ENCODE data around the gene KCNH3. TPM values are rescaled to one million over a fixed set of nuclear protein-coding genes. Genes with fewer than 3 reads are reported as not detected.
A peak's percentile ranks its signal among the peaks of the same experiment; 100 is the strongest.
"Not testable (repeated sequence)": the region's sequence is repeated elsewhere in the genome, so short reads cannot be mapped to it uniquely, and the experiment has no call there.

The KCNH3 gene
- total and polyA plus RNA-seq, 8 donors, result 0.25 to 0.61 (median 0.49) TPM; not detected in 4

DNA sequence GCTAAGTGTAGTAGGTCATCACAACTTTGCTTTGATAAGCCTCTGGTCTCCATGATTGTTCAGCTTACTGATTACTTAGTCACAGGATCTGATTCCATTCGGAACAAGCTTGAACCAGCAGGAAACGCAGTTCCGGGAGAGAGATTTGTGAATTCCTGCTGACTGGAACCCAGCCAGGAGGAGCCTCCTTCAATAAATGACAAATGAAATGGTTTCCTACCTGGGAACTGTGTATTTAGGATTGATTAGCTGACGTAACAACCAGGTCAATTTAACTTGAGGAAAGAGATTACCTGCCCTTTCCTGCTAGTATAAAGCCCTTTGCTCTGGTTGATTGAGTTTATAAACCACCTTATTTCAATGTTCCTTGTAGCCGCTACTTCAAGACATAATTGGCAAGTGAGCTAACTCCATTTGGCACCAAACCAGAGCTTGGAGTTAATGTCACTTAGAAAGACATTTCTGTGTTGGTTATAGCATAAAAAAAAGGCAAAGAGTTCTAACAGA lies 35.1 kb upstream of the KCNH3 start:
- no peaks in the 10 kb centered on the region for H3K4me1 ChIP-seq
- intact Hi-C loops (cut with DNase I; ENCODE audit: low total_unique reads), result no loop called here
- H3K36me3 ChIP-seq, result peaks cover 6 to 43% (median 31%) of the 10 kb centered on the region in 4 donors
- peak; percentile 70 to 89 for DNase-seq
- TF ChIP-seq POLR2A (IDR thresholded peaks at IDR 0.05) (no peak), POLR2AphosphoS5 (IDR thresholded peaks at IDR 0.05) (peak in 2 of 3 donors; percentile 26 to 77)
- H3K4me3 ChIP-seq, result no peak overlapping the region
- H3K9me3 ChIP-seq, result no peaks in the 10 kb centered on the region
- peak overlapping the region; percentile 42 to 72 (median 61) for H3K27ac ChIP-seq
- 23 to 42% (median 28%) methylated on average over 5 of the region's 5 CpGs for WGBS, 5 donors
- H3K27me3 ChIP-seq, result no peaks in the 10 kb centered on the region

DNA sequence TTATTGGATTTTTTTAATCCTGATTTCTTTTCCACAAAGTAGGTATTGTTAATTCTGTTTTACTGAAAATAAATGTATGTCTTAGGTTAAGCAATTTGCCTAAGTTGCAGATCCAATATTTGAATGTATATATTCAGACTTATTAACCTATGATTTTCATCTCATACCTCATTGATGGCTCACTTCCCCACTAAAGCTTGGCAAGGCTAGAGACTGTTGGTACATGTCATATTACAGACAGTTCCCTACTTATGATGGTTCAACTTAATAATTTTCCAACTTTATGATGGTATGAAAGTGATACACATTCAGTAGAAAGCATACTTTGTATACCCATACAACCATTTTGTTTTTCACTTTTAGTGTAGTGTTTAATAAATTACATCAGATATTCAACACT lies 33.2 kb upstream of the KCNH3 start:
- TF ChIP-seq POLR2A (IDR thresholded peaks at IDR 0.05), result no peak
- TF ChIP-seq EP300 (IDR thresholded peaks at IDR 0.05), result no peak
- TF ChIP-seq POLR2AphosphoS5 (IDR thresholded peaks at IDR 0.05), result no peak
- TF ChIP-seq, protein P1, sequence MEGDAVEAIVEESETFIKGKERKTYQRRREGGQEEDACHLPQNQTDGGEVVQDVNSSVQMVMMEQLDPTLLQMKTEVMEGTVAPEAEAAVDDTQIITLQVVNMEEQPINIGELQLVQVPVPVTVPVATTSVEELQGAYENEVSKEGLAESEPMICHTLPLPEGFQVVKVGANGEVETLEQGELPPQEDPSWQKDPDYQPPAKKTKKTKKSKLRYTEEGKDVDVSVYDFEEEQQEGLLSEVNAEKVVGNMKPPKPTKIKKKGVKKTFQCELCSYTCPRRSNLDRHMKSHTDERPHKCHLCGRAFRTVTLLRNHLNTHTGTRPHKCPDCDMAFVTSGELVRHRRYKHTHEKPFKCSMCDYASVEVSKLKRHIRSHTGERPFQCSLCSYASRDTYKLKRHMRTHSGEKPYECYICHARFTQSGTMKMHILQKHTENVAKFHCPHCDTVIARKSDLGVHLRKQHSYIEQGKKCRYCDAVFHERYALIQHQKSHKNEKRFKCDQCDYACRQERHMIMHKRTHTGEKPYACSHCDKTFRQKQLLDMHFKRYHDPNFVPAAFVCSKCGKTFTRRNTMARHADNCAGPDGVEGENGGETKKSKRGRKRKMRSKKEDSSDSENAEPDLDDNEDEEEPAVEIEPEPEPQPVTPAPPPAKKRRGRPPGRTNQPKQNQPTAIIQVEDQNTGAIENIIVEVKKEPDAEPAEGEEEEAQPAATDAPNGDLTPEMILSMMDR (IDR thresholded peaks at IDR 0.05), result no peak
- Histone ChIP-seq H3K36me3 (peaks cover 0 to 33% (median 15%) of the 10 kb centered on the region in 4 donors), H3K4me3 (no peak overlapping the region), H3K27me3 (no peaks in the 10 kb centered on the region), H3K27ac (no peak overlapping the region), H3K4me1 (peaks cover 0 to under 1% (median 0%) of the 10 kb centered on the region in 4 donors), H3K9me3 (no peaks in the 10 kb centered on the region)
- no peak for DNase-seq
- intact Hi-C loops (cut with DNase I; ENCODE audit: low total_unique reads), result no loop called here

DNA sequence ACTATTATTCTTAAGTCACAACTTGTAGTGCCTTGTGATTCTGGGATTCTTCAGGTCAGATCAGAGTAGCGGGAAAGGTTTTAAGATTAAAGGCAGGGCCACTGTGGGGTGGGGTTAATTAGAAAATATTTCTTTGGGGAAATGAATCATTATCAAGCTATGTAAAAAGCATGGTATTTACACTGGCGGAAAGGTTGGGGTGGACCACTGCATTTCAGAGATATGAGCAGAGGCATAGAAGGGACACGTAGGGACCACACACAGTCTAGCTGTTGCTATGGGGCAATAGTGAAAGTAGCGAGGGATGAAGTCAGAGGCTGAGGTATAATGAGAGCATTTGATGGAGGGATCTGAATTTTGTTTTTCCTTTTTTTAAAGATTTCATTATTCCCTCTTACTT lies 31.7 kb upstream of the KCNH3 start:
- Histone ChIP-seq H3K4me1 (peaks cover 0 to 3% (median 0%) of the 10 kb centered on the region in 4 donors), H3K36me3 (peaks cover 0 to 18% (median 4%) of the 10 kb centered on the region in 4 donors), H3K9me3 (no peaks in the 10 kb centered on the region), H3K27ac (no peak overlapping the region), H3K4me3 (no peak overlapping the region), H3K27me3 (no peaks in the 10 kb centered on the region)
- TF ChIP-seq POLR2AphosphoS5 (IDR thresholded peaks at IDR 0.05), result peak in 1 of 3 donors; percentile 18
- no peak for TF ChIP-seq POLR2A (IDR thresholded peaks at IDR 0.05)
- intact Hi-C loops (cut with DNase I; ENCODE audit: low total_unique reads), result no loop called here
- 50 to 67% (median 56%) methylated on average over 4 of the region's 4 CpGs for WGBS, 5 donors
- peak in 1 of 2 donors; percentile 79 for DNase-seq

DNA sequence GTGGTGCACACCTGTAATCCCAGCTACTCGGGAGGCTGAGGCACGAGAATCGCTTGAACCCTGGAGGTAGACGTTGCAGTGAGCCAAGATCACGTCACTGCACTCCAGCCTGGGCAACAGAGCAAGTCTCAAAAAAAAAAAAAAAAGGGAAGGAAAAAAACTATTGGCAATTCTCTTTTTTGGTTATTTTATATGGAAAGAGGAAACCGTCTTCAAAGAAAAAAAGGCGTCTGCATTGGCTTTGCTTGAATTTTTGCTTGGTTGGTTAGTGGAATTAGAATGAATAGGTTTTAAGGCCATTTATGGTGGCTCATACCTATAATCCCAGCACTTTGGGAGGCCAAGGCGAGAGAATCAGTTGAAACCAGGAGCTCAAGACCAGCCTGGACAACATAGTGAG lies 29.1 kb upstream of the KCNH3 start:
- 93 to 95% (median 93%) methylated on average over 8 of the region's 8 CpGs for WGBS, 5 donors
- not testable (repeated sequence) for H3K4me1 ChIP-seq

DNA sequence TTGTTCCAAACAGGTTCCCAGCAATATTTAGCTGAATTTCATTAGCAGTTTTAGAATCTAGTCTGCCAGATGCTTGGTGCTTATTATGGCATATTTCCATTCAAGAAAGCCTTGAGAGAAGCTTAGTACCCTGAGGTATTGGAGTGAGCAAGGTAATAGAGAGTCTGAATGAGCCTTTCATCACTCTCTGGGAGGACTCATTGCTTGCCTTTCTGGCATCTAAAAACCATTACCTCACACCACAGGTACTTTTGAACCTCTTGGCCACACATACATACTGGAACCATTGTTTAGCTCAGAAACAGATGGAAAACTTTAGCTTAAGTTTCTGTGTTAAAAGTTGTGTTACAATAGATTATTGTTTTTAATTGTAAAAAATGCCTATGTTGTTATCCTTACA lies 27.4 kb upstream of the KCNH3 start:
- no peaks in the 10 kb centered on the region for H3K27me3 ChIP-seq
- no peak for DNase-seq
- H3K36me3 ChIP-seq, result peaks cover 0 to 5% (median 3%) of the 10 kb centered on the region in 4 donors
- peaks cover 0 to 5% (median 2%) of the 10 kb centered on the region in 4 donors for H3K4me1 ChIP-seq
- no peak overlapping the region for H3K4me3 ChIP-seq
- intact Hi-C loops (cut with DNase I; ENCODE audit: low total_unique reads), result no loop called here
- H3K9me3 ChIP-seq, result no peaks in the 10 kb centered on the region
- TF ChIP-seq EP300 (IDR thresholded peaks at IDR 0.05) (no peak), POLR2A (IDR thresholded peaks at IDR 0.05) (no peak), POLR2AphosphoS5 (IDR thresholded peaks at IDR 0.05) (no peak)
- TF ChIP-seq, protein P1 (IDR thresholded peaks at IDR 0.05), result no peak
- H3K27ac ChIP-seq, result no peak overlapping the region

More for the DNA sequence above, 29.1 kb upstream of the KCNH3 start:
- H3K27me3 ChIP-seq; DNase-seq; H3K36me3 ChIP-seq; H3K4me3 ChIP-seq; H3K9me3 ChIP-seq; H3K27ac ChIP-seq; intact Hi-C loops (cut with DNase I; ENCODE audit: low total_unique reads): not testable (repeated sequence)

DNA sequence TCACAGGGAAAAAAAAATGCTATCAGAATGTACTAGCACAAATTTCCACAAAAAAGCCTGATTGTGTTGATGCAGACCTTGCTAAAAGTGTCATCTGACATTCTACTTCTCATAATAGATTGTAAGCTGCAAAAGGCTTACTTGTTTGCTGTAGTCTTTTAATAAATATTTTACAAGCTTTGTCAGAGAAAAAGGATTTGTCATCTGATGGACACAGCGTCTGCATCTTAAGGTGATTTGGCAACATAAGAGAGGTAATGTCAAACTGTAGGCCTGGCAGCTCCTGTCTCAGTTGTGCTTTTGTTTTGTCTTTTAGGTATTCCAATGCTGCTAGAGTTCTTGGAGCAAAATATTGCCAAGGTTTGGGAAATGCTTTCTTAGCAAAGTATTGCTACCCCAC lies 26.3 kb upstream of the KCNH3 start:
- H3K27ac ChIP-seq, result no peak overlapping the region
- TF ChIP-seq POLR2AphosphoS5 (IDR thresholded peaks at IDR 0.05) (no peak), EP300 (IDR thresholded peaks at IDR 0.05) (no peak), POLR2A (IDR thresholded peaks at IDR 0.05) (no peak)
- TF ChIP-seq, protein P1 (IDR thresholded peaks at IDR 0.05), result no peak
- H3K4me1 ChIP-seq, result peaks cover 0 to 5% (median 2%) of the 10 kb centered on the region in 4 donors
- no peak overlapping the region for H3K4me3 ChIP-seq
- no peaks in the 10 kb centered on the region for H3K9me3 ChIP-seq
- DNase-seq, result no peak
- peaks cover 0 to 5% (median 1%) of the 10 kb centered on the region in 4 donors for H3K36me3 ChIP-seq
- WGBS, 5 donors, result 65 to 92% (median 81%) methylated on average over 1 of the region's 1 CpG
- intact Hi-C loops (cut with DNase I; ENCODE audit: low total_unique reads), result no loop called here
- H3K27me3 ChIP-seq, result no peaks in the 10 kb centered on the region

Measured in stomach (tissue), 9 donors.